ENCODE data around the gene CLCN6.

Gene CLCN6

GRCh38 chr1:11823366-11824137 is 17.6 kb downstream of the CLCN6 start:
- DNase-seq: no peak
- Histone ChIP-seq H3K27ac (ENCODE audit: low read length) (no peak overlapping the region), H3K9ac (ENCODE audit: low read length) (no peak overlapping the region), H4K20me1 (ENCODE audit: insufficient read depth, low read length) (no peaks in the 10 kb centered on the region), H3K4me1 (ENCODE audit: low read length) (no peaks in the 10 kb centered on the region), H3F3A (ENCODE audit: insufficient read depth, low read length) (no peaks in the 10 kb centered on the region), H3K9me3 (replicated peaks; ENCODE audit: insufficient read depth, low read length) (no peaks in the 10 kb centered on the region), H2AFZ (ENCODE audit: low read length) (no peak overlapping the region), H3K4me2 (ENCODE audit: low read depth, low read length) (no peak overlapping the region), H3K27me3 (replicated peaks; ENCODE audit: insufficient read depth, low read length) (no peaks in the 10 kb centered on the region), H3K36me3 (replicated peaks; ENCODE audit: insufficient read depth, low read length) (no peaks in the 10 kb centered on the region), H3K79me2 (ENCODE audit: low read length) (no peaks in the 10 kb centered on the region), H3K4me3 (ENCODE audit: low read length) (no peak overlapping the region), H3K9me2 (replicated peaks; ENCODE audit: insufficient read depth, low read length) (no peaks in the 10 kb centered on the region)
- no peak for TF ChIP-seq EZH2phosphoT487 (IDR thresholded peaks at IDR 0.05; ENCODE audit: low read length)
- TF ChIP-seq EZH2 (optimal IDR thresholded peaks at IDR 0.05; ENCODE audit: low read depth, low read length): no peak
- TF ChIP-seq CTCF (IDR thresholded peaks at IDR 0.05; ENCODE audit: low read length): no peak

GRCh38 chr1:11825131-11825530 is 19.1 kb downstream of the CLCN6 start:
- no peaks in the 10 kb centered on the region for H3K79me2 ChIP-seq (ENCODE audit: low read length)
- H3F3A ChIP-seq (ENCODE audit: insufficient read depth, low read length): no peaks in the 10 kb centered on the region
- no peak overlapping the region for H3K4me3 ChIP-seq (ENCODE audit: low read length)
- no peaks in the 10 kb centered on the region for H4K20me1 ChIP-seq (ENCODE audit: insufficient read depth, low read length)
- H3K27ac ChIP-seq (ENCODE audit: low read length): no peak overlapping the region
- H3K36me3 ChIP-seq (replicated peaks; ENCODE audit: insufficient read depth, low read length): no peaks in the 10 kb centered on the region
- no peaks in the 10 kb centered on the region for H3K4me1 ChIP-seq (ENCODE audit: low read length)
- no peak for DNase-seq
- TF ChIP-seq EZH2 (optimal IDR thresholded peaks at IDR 0.05; ENCODE audit: low read depth, low read length) (no peak), CTCF (IDR thresholded peaks at IDR 0.05; ENCODE audit: low read length) (no peak), EZH2phosphoT487 (IDR thresholded peaks at IDR 0.05; ENCODE audit: low read length) (no peak)
- no peaks in the 10 kb centered on the region for H3K9me3 ChIP-seq (replicated peaks; ENCODE audit: insufficient read depth, low read length)
- no peaks in the 10 kb centered on the region for H3K27me3 ChIP-seq (replicated peaks; ENCODE audit: insufficient read depth, low read length)
- H2AFZ ChIP-seq (ENCODE audit: low read length): no peak overlapping the region
- no peaks in the 10 kb centered on the region for H3K9me2 ChIP-seq (replicated peaks; ENCODE audit: insufficient read depth, low read length)
- H3K4me2 ChIP-seq (ENCODE audit: low read depth, low read length): no peak overlapping the region
- H3K9ac ChIP-seq (ENCODE audit: low read length): no peak overlapping the region

GRCh38 chr1:11826946-11827345 is 21.0 kb downstream of the CLCN6 start:
- no peak for DNase-seq
- no peaks in the 10 kb centered on the region for H3K4me1 ChIP-seq (ENCODE audit: low read length)
- H3K36me3 ChIP-seq (replicated peaks; ENCODE audit: insufficient read depth, low read length): no peaks in the 10 kb centered on the region

More at GRCh38 chr1:11826946-11827345, 21.0 kb downstream of the CLCN6 start:
- Histone ChIP-seq H3F3A (ENCODE audit: insufficient read depth, low read length) (no peaks in the 10 kb centered on the region), H4K20me1 (ENCODE audit: insufficient read depth, low read length) (no peaks in the 10 kb centered on the region), H3K79me2 (ENCODE audit: low read length) (no peaks in the 10 kb centered on the region), H3K9me3 (replicated peaks; ENCODE audit: insufficient read depth, low read length) (no peaks in the 10 kb centered on the region), H3K27me3 (replicated peaks; ENCODE audit: insufficient read depth, low read length) (no peaks in the 10 kb centered on the region), H3K27ac (ENCODE audit: low read length) (no peak overlapping the region), H3K9me2 (replicated peaks; ENCODE audit: insufficient read depth, low read length) (no peaks in the 10 kb centered on the region), H3K4me2 (ENCODE audit: low read depth, low read length) (no peak overlapping the region), H3K9ac (ENCODE audit: low read length) (no peak overlapping the region), H3K4me3 (ENCODE audit: low read length) (no peak overlapping the region), H2AFZ (ENCODE audit: low read length) (no peak overlapping the region)
- TF ChIP-seq CTCF (IDR thresholded peaks at IDR 0.05; ENCODE audit: low read length) (no peak), EZH2 (optimal IDR thresholded peaks at IDR 0.05; ENCODE audit: low read depth, low read length) (no peak), EZH2phosphoT487 (IDR thresholded peaks at IDR 0.05; ENCODE audit: low read length) (no peak)

Measured in MM.1S (cell line).